GM10266 (cell line): ENCODE results near the gene RFPL4AL1.
"Not testable (repeated sequence)": the region's sequence is repeated elsewhere in the genome, so short reads cannot be mapped to it uniquely, and the experiment has no call there.

Source experiments
- DNase-seq: peaks from one replicate; pipeline ENCODE4 v3.0.0; 2012; ENCODE audit errors: extremely low spot score
- CTCF ChIP-seq: IDR thresholded peaks from 2 replicates; pipeline ENCODE4 v1.5.1; 2012; ENCODE audit warnings: mild to moderate bottlenecking, low read depth; ENCODE audit not compliant: control insufficient read depth, insufficient read depth; ENCODE audit errors: missing control alignments

Gene RFPL4AL1

DNA sequence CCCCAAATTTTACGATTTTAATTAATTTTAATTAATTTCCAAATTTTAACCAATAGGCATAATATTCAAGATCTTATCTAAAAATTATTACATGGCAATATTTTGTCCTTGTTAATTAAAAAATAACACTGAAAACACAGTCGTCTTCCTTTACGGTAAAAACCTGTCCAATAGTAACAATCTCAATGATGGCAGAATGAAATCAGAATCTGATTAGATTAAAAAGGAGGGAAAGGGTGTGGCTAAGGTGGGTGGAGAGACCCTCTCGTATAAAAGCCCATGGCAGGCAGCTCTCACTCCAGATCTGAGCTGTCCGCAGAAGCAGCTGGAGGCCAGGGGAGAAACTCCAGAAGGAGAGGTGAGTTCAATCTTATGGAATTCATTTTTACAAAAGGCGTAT lies at the start of gene RFPL4AL1:
TSS of gene RFPL4AL1 (plus strand) at position 301 of the 400 bp plus-strand sequence. CDS start 2,687 bp downstream, outside the sequence.
- not testable (repeated sequence) for DNase-seq

DNA sequence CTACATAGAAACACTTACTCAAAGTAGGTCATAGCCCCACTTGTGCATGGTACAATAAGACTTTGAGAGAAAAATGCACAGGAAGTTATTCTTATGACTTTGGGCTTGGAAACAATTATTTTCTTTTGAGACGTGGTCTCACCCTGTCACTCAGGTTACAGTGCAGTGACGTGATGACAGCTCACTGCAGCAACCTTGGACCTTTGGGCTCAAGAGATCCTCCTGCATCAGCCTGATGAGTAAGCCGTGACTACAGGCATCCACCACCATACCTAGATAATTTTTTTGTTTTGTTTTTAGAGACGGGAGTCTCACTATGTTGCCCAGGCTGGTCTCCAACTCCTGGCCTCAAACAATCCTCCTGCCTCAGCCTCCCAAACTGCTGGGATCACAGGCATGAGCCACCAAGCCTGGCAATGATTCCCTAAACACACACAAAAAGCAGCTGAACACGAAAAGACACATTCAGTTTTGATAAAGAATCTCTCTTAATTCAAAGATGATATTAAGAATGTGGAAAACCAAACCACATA lies 48.6 kb upstream of the RFPL4AL1 start:
- TF ChIP-seq CTCF, result no peak
- DNase-seq, result no peak

GRCh38 chr19:55720801-55721200 lies 48.1 kb upstream of the RFPL4AL1 start:
- TF ChIP-seq CTCF, result no peak
- DNase-seq, result no peak

- TF ChIP-seq CTCF, result no peak
- no peak for DNase-seq
Observed at GRCh38 chr19:55723491-55723890, 45.4 kb upstream of the RFPL4AL1 start.

- not testable (repeated sequence) for DNase-seq
Observed at GRCh38 chr19:55730378-55730777, 38.5 kb upstream of the RFPL4AL1 start.

- no peak for TF ChIP-seq CTCF
- DNase-seq, result no peak
Observed at GRCh38 chr19:55738302-55738701, 30.6 kb upstream of the RFPL4AL1 start, which contains the start of gene NLRP9. TSS of gene NLRP9 (minus strand) at chr19:55738402. CDS start at chr19:55738374, 28 bp downstream.

GRCh38 chr19:55750715-55751114 lies 18.2 kb upstream of the RFPL4AL1 start:
- no peak for DNase-seq
- TF ChIP-seq CTCF, result no peak

DNA sequence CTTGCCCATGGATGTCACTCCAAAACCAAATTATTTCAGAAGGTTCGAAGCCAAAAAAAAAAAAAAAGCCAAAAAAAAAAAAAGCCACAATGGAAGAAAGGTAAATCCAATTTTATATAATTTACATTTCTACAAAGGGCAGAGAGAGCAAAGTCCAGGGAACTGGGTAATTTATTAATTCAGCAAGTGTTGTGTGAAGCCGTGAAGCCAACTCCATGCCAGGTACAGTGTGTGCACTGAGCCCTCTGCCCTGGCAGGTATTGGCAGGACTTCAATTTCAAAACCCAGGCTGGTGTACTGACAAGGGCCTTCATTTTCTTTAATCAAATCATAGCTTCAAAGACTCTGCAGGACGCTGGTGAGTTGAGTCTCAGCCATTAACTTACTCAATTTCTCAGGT lies 15.5 kb upstream of the RFPL4AL1 start:
- DNase-seq, result no peak
- TF ChIP-seq CTCF, result no peak

GRCh38 chr19:55756808-55757207 lies 12.1 kb upstream of the RFPL4AL1 start:
- not testable (repeated sequence) for DNase-seq

DNA sequence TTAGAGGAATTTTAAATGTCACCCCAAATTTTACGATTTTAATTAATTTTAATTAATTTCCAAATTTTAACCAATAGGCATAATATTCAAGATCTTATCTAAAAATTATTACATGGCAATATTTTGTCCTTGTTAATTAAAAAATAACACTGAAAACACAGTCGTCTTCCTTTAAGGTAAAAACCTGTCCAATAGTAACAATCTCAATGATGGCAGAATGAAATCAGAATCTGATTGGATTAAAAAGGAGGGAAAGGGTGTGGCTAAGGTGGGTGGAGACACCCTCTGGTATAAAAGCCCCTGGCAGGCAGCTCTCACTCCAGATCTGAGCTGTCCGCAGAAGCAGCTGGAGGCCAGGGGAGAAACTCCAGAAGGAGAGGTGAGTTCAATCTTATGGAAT lies 10.1 kb upstream of the RFPL4AL1 start, which contains the start of gene RFPL4A:
TSS of gene RFPL4A (plus strand) at position 301 of the 400 bp plus-strand sequence. CDS start 2,704 bp downstream, outside the sequence.
- DNase-seq, result not testable (repeated sequence)
